AG04450 (cell line): ENCODE results near the gene PIMREG. TPM values are rescaled to one million over a fixed set of nuclear protein-coding genes. Genes with fewer than 3 reads are reported as not detected.

ENCODE experiments used
- CTCF ChIA-PET: fragments of 300-600, 350-600 bp; formaldehyde crosslinking; extraction: SDS; loops from one replicate; lab custom pipeline; 2022; ENCODE audit warnings: antibody characterized with exemption, inconsistent platforms; lab: Charles Lee
- POLR2A ChIA-PET: fragments of 350-600 bp; formaldehyde crosslinking; extraction: SDS; loops from one replicate; lab custom pipeline; 2021; ENCODE audit warnings: antibody characterized with exemption, inconsistent platforms; lab: Yijun Ruan, JAX
- DNase-seq: peaks from one replicate; pipeline ENCODE4 v3.0.0-alpha.2; 2011; ENCODE audit warnings: low read depth, low spot score
- H3K27ac ChIP-seq: one replicate; pipeline ENCODE4 v1.5.1; 2012; ENCODE audit warnings: low read depth, low read length, control low read depth
- H3K27me3 ChIP-seq: one replicate; pipeline ENCODE4 v1.6.0; 2012; ENCODE audit warnings: low read length; ENCODE audit not compliant: control insufficient read depth, insufficient read depth
- H3K4me3 ChIP-seq: 2 replicates; pipeline ENCODE4 v1.5.1; 2011; ENCODE audit warnings: mild to moderate bottlenecking, low read depth, low read length, control low read depth
- H3K9me3 ChIP-seq: 2 replicates; pipeline ENCODE4 v1.5.1; 2012; ENCODE audit warnings: low read length; ENCODE audit not compliant: control insufficient read depth, insufficient read depth
- polyA plus RNA-seq: library from polyadenylated mRNA; depleted of rRNA; stranded (reverse); fragments of >200 nt; gene quantifications from 2 replicates; pipeline ENCODE4 v1.2.3, GENCODE V29; 2011
- TF ChIP-seq, protein P1 (sequence below): IDR thresholded peaks from 2 replicates; pipeline ENCODE4 v1.5.1; 2011; ENCODE audit warnings: low read depth, low read length, control low read depth, inconsistent platforms

PIMREG gene
- polyA plus RNA-seq, 1 experiment = 7.0 TPM

DNA sequence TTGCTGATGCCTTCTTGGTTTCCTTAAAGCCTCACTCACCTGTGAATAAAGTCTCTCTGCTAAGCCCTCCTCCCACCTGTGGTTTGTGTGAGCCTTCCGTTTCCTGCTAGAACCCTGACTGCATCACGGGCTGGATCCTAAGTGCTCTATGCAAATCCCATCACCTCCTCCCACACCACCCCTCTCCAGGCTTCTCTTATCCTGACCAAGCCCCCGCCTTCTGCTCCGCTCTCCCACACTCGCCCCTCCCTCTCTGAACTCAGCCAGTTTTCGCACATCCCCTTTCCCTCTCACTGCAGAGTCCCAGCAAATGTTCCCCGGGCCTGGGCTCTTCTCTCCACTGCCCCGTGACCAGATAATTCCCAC is 51.8 kb downstream of the PIMREG start:
- ChIA-PET POLR2A (no interaction called here), CTCF (no interaction called here)
- TF ChIP-seq, protein P1, sequence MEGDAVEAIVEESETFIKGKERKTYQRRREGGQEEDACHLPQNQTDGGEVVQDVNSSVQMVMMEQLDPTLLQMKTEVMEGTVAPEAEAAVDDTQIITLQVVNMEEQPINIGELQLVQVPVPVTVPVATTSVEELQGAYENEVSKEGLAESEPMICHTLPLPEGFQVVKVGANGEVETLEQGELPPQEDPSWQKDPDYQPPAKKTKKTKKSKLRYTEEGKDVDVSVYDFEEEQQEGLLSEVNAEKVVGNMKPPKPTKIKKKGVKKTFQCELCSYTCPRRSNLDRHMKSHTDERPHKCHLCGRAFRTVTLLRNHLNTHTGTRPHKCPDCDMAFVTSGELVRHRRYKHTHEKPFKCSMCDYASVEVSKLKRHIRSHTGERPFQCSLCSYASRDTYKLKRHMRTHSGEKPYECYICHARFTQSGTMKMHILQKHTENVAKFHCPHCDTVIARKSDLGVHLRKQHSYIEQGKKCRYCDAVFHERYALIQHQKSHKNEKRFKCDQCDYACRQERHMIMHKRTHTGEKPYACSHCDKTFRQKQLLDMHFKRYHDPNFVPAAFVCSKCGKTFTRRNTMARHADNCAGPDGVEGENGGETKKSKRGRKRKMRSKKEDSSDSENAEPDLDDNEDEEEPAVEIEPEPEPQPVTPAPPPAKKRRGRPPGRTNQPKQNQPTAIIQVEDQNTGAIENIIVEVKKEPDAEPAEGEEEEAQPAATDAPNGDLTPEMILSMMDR = no peak
- H3K27ac ChIP-seq = no peak overlapping the region
- H3K4me3 ChIP-seq = no peak overlapping the region
- no peaks in the 10 kb centered on the region; the same call in 1 of the 2 replicates for H3K9me3 ChIP-seq
- no peak for DNase-seq
- peaks cover 18% of the 10 kb centered on the region for H3K27me3 ChIP-seq

DNA sequence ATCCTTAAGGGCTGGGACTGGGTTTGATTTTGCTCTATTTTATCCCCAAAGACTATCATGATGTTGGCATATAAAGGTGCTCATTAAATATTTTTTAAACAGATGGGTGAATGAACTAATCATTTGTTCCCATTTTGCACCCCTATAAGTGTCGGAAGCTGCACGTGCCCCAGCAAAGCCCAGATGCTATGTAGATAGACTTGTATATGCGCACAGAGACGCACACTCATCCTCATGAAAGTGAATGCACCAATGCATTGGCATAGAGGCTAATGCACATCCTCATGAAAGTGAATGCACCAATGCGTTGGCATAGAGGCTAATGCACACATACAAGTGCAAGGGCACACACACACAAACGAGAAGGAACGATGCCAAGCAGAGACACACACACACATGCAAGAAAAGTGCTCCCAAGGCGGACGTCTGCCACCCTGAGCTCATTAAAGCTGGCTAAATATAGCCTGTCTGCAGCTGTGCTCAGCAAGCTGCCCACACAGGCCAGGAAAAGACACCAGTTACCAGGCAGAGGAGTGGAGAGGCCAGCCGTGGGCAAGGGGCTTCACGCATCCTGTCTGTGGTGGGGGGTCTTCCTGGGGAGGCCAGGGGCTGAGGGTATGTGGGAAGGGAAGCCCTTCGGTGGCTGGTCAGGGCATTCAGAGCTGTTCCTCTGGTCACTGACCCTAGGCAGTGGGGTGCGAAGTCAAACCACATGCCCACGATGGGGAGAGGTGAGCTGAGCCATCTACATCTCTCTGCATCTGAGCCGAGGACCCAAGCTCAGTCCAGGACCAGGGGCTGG is 52.6 kb downstream of the PIMREG start:
- no peak overlapping the region for H3K27ac ChIP-seq
- ChIA-PET POLR2A (no interaction called here), CTCF (no interaction called here)
- DNase-seq = no peak
- H3K4me3 ChIP-seq = no peak overlapping the region
- no peaks in the 10 kb centered on the region; the same call in 1 of the 2 replicates for H3K9me3 ChIP-seq
- H3K27me3 ChIP-seq = peaks cover 18% of the 10 kb centered on the region
- TF ChIP-seq, protein P1 = no peak

DNA sequence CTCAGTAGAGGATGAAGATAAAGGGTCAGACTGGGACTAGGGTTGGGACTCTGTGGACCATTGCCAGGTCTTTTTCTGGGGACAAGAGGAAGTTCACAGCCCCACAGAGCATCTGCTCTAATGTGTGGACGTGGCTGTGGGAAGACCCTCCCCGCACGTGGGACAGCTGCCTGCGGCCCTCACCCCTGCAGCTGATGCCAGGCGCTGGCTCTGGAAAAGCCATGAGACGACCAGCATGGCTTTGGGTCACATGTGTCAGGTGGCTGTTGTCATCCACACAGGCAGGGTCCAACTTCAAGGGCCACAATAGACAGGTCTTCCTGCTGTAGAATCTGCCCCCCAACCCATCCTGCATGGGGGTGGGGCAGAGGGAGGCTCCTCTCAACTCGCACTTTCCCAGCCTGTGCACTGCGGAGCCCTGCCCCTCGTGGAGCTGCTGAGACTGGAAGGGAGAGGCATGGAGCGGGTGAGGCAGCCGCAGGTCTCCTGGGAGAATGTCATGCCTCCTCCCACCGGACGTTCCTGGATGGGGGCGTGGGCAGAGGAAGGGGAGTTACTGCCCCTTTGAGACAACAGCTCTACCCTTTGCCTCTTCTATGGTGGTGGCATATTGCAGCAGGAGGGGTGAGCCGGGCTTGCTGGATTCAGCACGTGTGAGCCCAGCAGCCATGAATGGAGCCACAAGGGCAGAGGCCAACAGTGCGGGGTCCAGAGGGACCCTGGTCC is 53.4 kb downstream of the PIMREG start:
- POLR2A ChIA-PET = no interaction called here
- no peak overlapping the region for H3K27ac ChIP-seq
- TF ChIP-seq, protein P1 = no peak
- no peaks in the 10 kb centered on the region; the same call in 1 of the 2 replicates for H3K9me3 ChIP-seq
- no peak for DNase-seq
- H3K4me3 ChIP-seq = no peak overlapping the region
- peaks cover 18% of the 10 kb centered on the region for H3K27me3 ChIP-seq
- CTCF ChIA-PET = no interaction called here

DNA sequence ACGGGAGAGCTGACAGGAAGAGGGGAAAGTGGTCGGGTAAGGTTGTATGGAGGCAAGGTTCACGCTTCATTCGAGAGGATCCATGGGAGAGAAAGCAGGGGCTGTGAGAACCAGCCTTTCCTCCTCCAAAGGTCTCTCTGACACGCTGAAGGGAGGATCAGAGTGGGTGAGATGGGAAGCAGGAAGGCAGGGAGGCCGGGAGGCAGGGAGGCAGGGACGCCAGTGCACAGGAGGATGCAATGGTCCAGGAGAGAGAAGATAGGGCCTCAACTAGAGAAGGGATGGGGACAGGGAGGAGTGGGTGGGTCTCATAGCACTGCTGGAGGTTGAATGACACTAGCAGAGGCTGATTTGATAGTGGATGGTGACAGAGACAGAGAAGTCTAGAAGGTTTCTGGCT is 54.1 kb downstream of the PIMREG start:
- TF ChIP-seq, protein P1 = no peak
- ChIA-PET POLR2A (no interaction called here), CTCF (no interaction called here)
- no peak overlapping the region for H3K27ac ChIP-seq
- H3K9me3 ChIP-seq = no peaks in the 10 kb centered on the region; the same call in 1 of the 2 replicates
- peaks cover 18% of the 10 kb centered on the region for H3K27me3 ChIP-seq
- no peak for DNase-seq
- H3K4me3 ChIP-seq = no peak overlapping the region
